ENCODE measurements around the gene SLBP. TPM values are rescaled to one million over a fixed set of nuclear protein-coding genes. Genes with fewer than 3 reads are reported as not detected.

The SLBP gene
- total RNA-seq, 6 experiments from 2014 or later = 44.7 to 61.9 (median 58.4) TPM

DNA sequence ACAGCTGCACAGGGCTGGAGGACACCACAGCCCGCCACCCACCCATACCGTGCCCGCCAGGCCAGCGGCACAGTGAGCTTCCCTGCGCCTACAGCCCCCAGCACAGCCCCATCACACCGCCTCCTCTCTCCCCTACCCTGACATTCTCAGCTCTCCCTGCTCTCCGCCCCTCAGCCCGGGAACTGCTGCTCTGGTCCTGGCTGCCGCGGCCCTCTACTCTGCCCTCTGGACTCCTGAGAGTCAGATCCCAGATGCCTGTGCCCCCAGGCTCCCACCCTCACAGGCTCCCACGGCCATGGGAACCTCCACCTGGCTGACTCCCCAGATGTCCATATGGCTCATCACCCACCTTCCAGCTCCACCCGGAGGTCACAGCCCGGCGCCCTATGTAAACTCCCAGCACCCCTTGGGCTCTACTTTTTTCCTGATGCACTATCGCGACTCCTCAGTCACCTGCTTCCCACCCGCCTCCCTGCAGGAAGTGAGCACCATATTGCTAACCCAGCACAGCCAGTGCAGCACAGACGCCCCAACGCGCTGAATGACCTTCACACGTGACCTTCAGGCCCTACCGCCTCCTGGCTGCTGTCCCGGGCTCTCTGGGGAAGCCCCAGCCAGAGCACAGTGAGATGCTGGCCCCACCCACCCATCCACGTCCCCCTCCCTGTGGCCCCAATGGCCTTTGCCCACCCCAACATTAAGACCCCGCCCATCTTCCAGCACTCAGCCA is 51.0 kb downstream of the SLBP start:
- no peaks in the 10 kb centered on the region for H3K4me1 Mint-ChIP-seq (ENCODE audit: low read depth)

DNA sequence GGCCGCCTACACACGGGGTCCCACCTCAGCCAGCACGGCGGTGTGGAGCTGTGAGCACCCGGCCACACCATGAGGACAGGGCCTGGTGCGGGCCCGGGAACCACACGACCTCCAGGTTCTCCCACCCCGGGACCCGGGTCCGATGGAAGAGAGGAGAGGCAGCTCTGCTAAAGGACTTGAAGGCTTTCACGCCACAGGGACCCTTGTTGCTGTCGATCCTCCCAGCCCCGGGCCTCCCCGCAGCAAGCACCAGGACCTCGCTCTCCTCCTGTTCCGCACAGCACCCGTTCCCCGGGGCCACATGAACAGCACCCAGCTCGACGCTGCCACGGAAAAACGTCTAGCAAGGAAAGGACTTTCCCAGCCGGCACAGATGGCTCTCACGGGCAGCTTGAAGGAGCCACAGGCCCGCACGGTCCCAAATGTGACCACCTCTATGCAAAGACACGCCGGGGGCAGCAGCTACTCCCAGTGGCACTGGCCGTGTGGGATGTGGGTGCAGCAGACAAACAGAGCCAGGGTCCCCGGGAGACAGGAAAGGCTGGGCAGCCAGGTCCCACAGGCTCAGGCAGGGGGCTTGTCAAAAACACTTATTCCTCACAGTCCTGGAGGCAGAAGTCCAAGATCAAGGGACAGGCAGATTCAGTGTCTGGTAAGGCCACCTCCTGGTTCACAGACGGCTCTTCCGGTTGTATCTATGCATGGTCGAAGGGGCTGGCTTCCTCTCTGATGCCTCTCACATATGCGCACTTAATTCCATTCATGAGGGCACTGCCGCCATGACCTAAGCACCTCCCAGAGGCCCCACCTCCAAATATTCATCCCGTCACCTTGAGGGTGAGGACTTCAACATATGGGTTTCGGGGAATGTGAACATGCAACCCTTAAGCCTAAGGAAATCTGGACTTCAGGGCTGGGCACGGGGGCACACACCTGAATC is 52.7 kb downstream of the SLBP start:
- no peak for DNase-seq
- no peaks in the 10 kb centered on the region for H3K9me3 Mint-ChIP-seq
- H3K27ac Mint-ChIP-seq = no peak overlapping the region
- peaks cover 2% of the 10 kb centered on the region; the same call in 1 of the 2 replicates for H3K27me3 Mint-ChIP-seq (ENCODE audit: insufficient read depth)
- H3K36me3 Mint-ChIP-seq (ENCODE audit: low read depth) = no peaks in the 10 kb centered on the region
- H3K4me3 Mint-ChIP-seq = no peak overlapping the region
- TF ChIP-seq, protein P1, sequence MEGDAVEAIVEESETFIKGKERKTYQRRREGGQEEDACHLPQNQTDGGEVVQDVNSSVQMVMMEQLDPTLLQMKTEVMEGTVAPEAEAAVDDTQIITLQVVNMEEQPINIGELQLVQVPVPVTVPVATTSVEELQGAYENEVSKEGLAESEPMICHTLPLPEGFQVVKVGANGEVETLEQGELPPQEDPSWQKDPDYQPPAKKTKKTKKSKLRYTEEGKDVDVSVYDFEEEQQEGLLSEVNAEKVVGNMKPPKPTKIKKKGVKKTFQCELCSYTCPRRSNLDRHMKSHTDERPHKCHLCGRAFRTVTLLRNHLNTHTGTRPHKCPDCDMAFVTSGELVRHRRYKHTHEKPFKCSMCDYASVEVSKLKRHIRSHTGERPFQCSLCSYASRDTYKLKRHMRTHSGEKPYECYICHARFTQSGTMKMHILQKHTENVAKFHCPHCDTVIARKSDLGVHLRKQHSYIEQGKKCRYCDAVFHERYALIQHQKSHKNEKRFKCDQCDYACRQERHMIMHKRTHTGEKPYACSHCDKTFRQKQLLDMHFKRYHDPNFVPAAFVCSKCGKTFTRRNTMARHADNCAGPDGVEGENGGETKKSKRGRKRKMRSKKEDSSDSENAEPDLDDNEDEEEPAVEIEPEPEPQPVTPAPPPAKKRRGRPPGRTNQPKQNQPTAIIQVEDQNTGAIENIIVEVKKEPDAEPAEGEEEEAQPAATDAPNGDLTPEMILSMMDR (IDR thresholded peaks at IDR 0.05) = no peak
- H3K4me1 Mint-ChIP-seq (ENCODE audit: low read depth) = no peaks in the 10 kb centered on the region

More for the DNA sequence above, 51.0 kb downstream of the SLBP start:
- H3K9me3 Mint-ChIP-seq = no peaks in the 10 kb centered on the region
- DNase-seq = no peak
- peaks cover 2% of the 10 kb centered on the region; the same call in 1 of the 2 replicates for H3K27me3 Mint-ChIP-seq (ENCODE audit: insufficient read depth)
- no peaks in the 10 kb centered on the region for H3K36me3 Mint-ChIP-seq (ENCODE audit: low read depth)
- no peak overlapping the region for H3K27ac Mint-ChIP-seq
- no peak overlapping the region for H3K4me3 Mint-ChIP-seq
- TF ChIP-seq, protein P1 (IDR thresholded peaks at IDR 0.05) = no peak

DNA sequence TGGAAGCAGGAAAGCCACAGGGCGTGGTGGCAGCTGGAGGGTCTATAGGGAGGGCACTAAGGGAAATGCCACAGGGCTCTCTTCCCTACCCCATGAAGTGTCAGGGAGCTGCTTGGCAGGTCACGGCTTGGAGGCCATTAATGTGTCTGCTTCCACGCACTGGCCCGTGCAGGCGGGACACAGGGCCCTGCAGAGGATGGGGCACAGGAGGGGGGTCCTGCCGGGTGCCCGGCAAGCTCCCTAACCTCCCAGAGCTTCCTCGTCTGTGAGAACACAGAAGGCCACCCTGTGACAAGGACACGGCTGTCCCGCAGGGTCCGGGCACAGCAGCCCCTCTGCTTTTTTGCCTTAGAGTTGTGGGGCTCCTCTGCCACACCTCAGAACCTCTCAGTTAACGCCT is 53.5 kb downstream of the SLBP start:
- Mint-ChIP-seq H3K27ac (no peak overlapping the region), H3K36me3 (ENCODE audit: low read depth) (no peaks in the 10 kb centered on the region), H3K27me3 (ENCODE audit: insufficient read depth) (peaks cover 2% of the 10 kb centered on the region; the same call in 1 of the 2 replicates), H3K4me1 (ENCODE audit: low read depth) (no peaks in the 10 kb centered on the region), H3K4me3 (no peak overlapping the region), H3K9me3 (no peaks in the 10 kb centered on the region)
- no peak for DNase-seq
- TF ChIP-seq, protein P1 (IDR thresholded peaks at IDR 0.05) = no peak

DNA sequence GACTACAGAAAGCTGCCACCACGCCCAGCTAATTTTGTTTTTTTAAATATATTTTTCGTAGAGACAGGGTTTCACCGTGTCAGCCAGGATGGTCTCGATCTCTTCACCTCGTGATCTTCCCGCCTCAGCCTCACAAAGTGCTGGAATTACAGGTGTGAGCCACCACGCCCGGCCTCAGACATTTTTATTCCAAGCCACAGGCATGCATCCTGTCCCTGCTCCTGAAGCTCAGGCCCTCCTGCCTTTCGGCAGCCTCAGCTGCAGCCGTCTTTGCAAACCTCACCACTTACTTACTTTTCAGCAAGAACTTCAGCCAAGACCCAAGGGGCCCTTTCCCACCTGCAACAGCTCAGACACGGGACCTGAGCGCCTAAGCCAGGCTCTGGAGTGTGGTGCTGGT is 54.0 kb downstream of the SLBP start:
- TF ChIP-seq, protein P1 (IDR thresholded peaks at IDR 0.05) = no peak
- DNase-seq = no peak
- no peak overlapping the region for H3K27ac Mint-ChIP-seq
- peaks cover 2% of the 10 kb centered on the region; the same call in 1 of the 2 replicates for H3K27me3 Mint-ChIP-seq (ENCODE audit: insufficient read depth)
- no peaks in the 10 kb centered on the region for H3K4me1 Mint-ChIP-seq (ENCODE audit: low read depth)
- no peaks in the 10 kb centered on the region for H3K9me3 Mint-ChIP-seq
- H3K4me3 Mint-ChIP-seq = no peak overlapping the region
- H3K36me3 Mint-ChIP-seq (ENCODE audit: low read depth) = no peaks in the 10 kb centered on the region

DNA sequence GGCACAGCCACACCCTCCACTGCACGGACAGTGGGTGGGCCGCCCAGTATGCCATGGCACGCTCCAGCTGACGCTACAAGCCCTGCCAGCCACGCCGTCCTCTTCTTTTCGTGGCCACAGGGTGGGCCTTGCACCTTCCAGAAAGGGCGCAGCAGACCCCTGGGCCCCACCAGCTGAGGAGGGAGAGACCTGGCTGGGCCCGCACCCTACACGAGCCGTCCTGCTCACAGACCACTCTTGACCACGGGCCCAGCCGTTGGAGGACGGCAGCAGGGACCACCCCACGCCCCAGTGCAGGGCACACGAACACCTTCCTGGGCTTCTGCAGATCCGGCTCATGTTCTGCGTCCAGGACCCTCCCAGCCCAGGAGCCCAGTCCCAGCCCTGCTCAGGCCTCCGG is 55.1 kb downstream of the SLBP start:
- no peak overlapping the region for H3K27ac Mint-ChIP-seq
- DNase-seq = no peak
- H3K27me3 Mint-ChIP-seq (ENCODE audit: insufficient read depth) = peaks cover 2% of the 10 kb centered on the region; the same call in 1 of the 2 replicates
- H3K4me3 Mint-ChIP-seq = no peak overlapping the region
- no peaks in the 10 kb centered on the region for H3K4me1 Mint-ChIP-seq (ENCODE audit: low read depth)
- no peaks in the 10 kb centered on the region for H3K36me3 Mint-ChIP-seq (ENCODE audit: low read depth)
- TF ChIP-seq, protein P1 (IDR thresholded peaks at IDR 0.05) = no peak
- no peaks in the 10 kb centered on the region for H3K9me3 Mint-ChIP-seq

Measured in HFFc6 (cell line).